ENCODE data around the gene BSDC1.

Gene BSDC1

GRCh38 chr1:32353886-32354570 lies 40.2 kb downstream of the BSDC1 start:
- TF ChIP-seq CTCF (IDR thresholded peaks at IDR 0.05; ENCODE audit: low read depth, low read length), result no peak
- no peak overlapping the region for H3K4me3 ChIP-seq (ENCODE audit: low read depth, low read length)

- TF ChIP-seq CTCF (IDR thresholded peaks at IDR 0.05; ENCODE audit: low read depth, low read length), result no peak
- H3K4me3 ChIP-seq (ENCODE audit: low read depth, low read length), result no peak overlapping the region
Measured at GRCh38 chr1:32353431-32353830, 40.8 kb downstream of the BSDC1 start.

- no peak for TF ChIP-seq CTCF (IDR thresholded peaks at IDR 0.05; ENCODE audit: low read depth, low read length)
- no peak overlapping the region for H3K4me3 ChIP-seq (ENCODE audit: low read depth, low read length)
Measured at GRCh38 chr1:32352831-32353383, 41.3 kb downstream of the BSDC1 start.

GRCh38 chr1:32352239-32352745 lies 41.9 kb downstream of the BSDC1 start:
- no peak for TF ChIP-seq CTCF (IDR thresholded peaks at IDR 0.05; ENCODE audit: low read depth, low read length)
- H3K4me3 ChIP-seq (ENCODE audit: low read depth, low read length), result peak overlapping the region; percentile 68

GRCh38 chr1:32351399-32352238 lies 42.6 kb downstream of the BSDC1 start:
- 0 out of 2 replicates have a peak, but pooled peaks have one; percentile 2 for TF ChIP-seq CTCF (IDR thresholded peaks at IDR 0.05; ENCODE audit: low read depth, low read length)
- peak overlapping the region; percentile 68 for H3K4me3 ChIP-seq (ENCODE audit: low read depth, low read length)

GRCh38 chr1:32350785-32351398 lies 43.3 kb downstream of the BSDC1 start:
- peak; percentile 41 for TF ChIP-seq CTCF (IDR thresholded peaks at IDR 0.05; ENCODE audit: low read depth, low read length)
- H3K4me3 ChIP-seq (ENCODE audit: low read depth, low read length), result peak overlapping the region; percentile 68
